Activated T-cell treated with anti-CD3 and anti-CD28 coated beads, Interleukin-2, amount 50 U/mL, for 48 hours (primary cell): ENCODE measurements around the gene TNNI2.
"Not testable (repeated sequence)": the region's sequence is repeated elsewhere in the genome, so short reads cannot be mapped to it uniquely, and the experiment has no call there.

Source experiments
- DNase-seq, 2 experiments: peaks; one replicate each; pipeline ENCODE4 v3.0.0-alpha.2; 2020

The TNNI2 gene

GRCh38 chr11:1838426-1839144 lies at the start of gene TNNI2:
TNNI2 (plus strand) TSS chr11:1838981; CDS start chr11:1839697, 716 bp downstream.
- DNase-seq = no peak

GRCh38 chr11:1791912-1792311 lies 46.9 kb upstream of the TNNI2 start:
- DNase-seq = no peak

GRCh38 chr11:1792461-1792860 lies 46.3 kb upstream of the TNNI2 start:
- DNase-seq = no peak

GRCh38 chr11:1793081-1793480 lies 45.7 kb upstream of the TNNI2 start:
- DNase-seq = no peak

GRCh38 chr11:1796413-1797011 lies 42.3 kb upstream of the TNNI2 start:
- DNase-seq = no peak

GRCh38 chr11:1797391-1798125 lies 41.2 kb upstream of the TNNI2 start:
- DNase-seq = no peak

- DNase-seq = no peak
These were observed 35.5 kb upstream of the TNNI2 start for GRCh38 chr11:1803246-1803645.

- not testable (repeated sequence) for DNase-seq
These were observed 34.8 kb upstream of the TNNI2 start for GRCh38 chr11:1803835-1804519.

GRCh38 chr11:1805525-1805924 lies 33.3 kb upstream of the TNNI2 start:
- DNase-seq = no peak

GRCh38 chr11:1807264-1807995 lies 31.4 kb upstream of the TNNI2 start:
- no peak for DNase-seq

GRCh38 chr11:1810761-1811160 lies 28.0 kb upstream of the TNNI2 start:
- DNase-seq = no peak

GRCh38 chr11:1812274-1812673 lies 26.5 kb upstream of the TNNI2 start:
- no peak for DNase-seq

GRCh38 chr11:1812801-1813200 lies 26.0 kb upstream of the TNNI2 start:
- DNase-seq = no peak

GRCh38 chr11:1813356-1813755 lies 25.4 kb upstream of the TNNI2 start:
- not testable (repeated sequence) for DNase-seq

GRCh38 chr11:1814691-1815090 lies 24.1 kb upstream of the TNNI2 start:
- no peak for DNase-seq

- no peak for DNase-seq
These were observed 23.5 kb upstream of the TNNI2 start for GRCh38 chr11:1815311-1815710.

- DNase-seq = no peak
These were observed 23.0 kb upstream of the TNNI2 start for GRCh38 chr11:1815751-1816150.

- DNase-seq = no peak
These were observed 21.8 kb upstream of the TNNI2 start for GRCh38 chr11:1817000-1817399.

GRCh38 chr11:1817511-1817910 lies 21.3 kb upstream of the TNNI2 start:
- no peak for DNase-seq

GRCh38 chr11:1819074-1819473 lies 19.7 kb upstream of the TNNI2 start:
- DNase-seq = no peak

- no peak for DNase-seq
These were observed 18.1 kb upstream of the TNNI2 start for GRCh38 chr11:1820463-1821325.

- DNase-seq = no peak
These were observed 17.2 kb upstream of the TNNI2 start for GRCh38 chr11:1821562-1821961.
